Neural crest cell (in vitro differentiated cells): Measurements from ENCODE around the gene CNTN2. TPM values are rescaled to one million over a fixed set of nuclear protein-coding genes. Genes with fewer than 3 reads are reported as not detected.

ENCODE experiments used
- DNase-seq: peaks from one replicate; pipeline ENCODE4 v3.0.0; 2021; ENCODE audit warnings: low read depth, mixed read lengths, low spot score
- H3K27ac Mint-ChIP-seq: one replicate; pipeline ENCODE4 v1.8.0; 2021; ENCODE audit warnings: mild to moderate bottlenecking, mixed read lengths; ENCODE audit not compliant: unreplicated experiment
- H3K27me3 Mint-ChIP-seq: 2 replicates; pipeline ENCODE4 v1.8.0; 2021; ENCODE audit warnings: low read depth, mild to moderate bottlenecking, mixed read lengths
- H3K36me3 Mint-ChIP-seq: 2 replicates; pipeline ENCODE4 v1.8.0; 2021; ENCODE audit warnings: low read depth, mild to moderate bottlenecking, mixed read lengths
- H3K4me1 Mint-ChIP-seq: 2 replicates; pipeline ENCODE4 v1.8.0; 2021; ENCODE audit warnings: mixed read lengths
- H3K4me3 Mint-ChIP-seq: one replicate; pipeline ENCODE4 v1.8.0; 2021; ENCODE audit warnings: mild to moderate bottlenecking, mixed read lengths
- H3K9me3 Mint-ChIP-seq: 2 replicates; pipeline ENCODE4 v1.8.0; 2021; ENCODE audit warnings: mixed read lengths
- total RNA-seq: library from RNA; stranded (reverse); gene quantifications from 2 replicates; pipeline ENCODE4 v1.2.1, GENCODE V29; 2021
- TF ChIP-seq, protein P1 (sequence below): fragments of 200-600 bp; sonication (generic); conservative IDR thresholded peaks from 2 replicates; pipeline ENCODE4 v1.5.0; 2021; ENCODE audit warnings: antibody characterized with exemption, mild to moderate bottlenecking

Gene CNTN2
- total RNA-seq, 1 donor from 2014 or later: 26.3 TPM

DNA sequence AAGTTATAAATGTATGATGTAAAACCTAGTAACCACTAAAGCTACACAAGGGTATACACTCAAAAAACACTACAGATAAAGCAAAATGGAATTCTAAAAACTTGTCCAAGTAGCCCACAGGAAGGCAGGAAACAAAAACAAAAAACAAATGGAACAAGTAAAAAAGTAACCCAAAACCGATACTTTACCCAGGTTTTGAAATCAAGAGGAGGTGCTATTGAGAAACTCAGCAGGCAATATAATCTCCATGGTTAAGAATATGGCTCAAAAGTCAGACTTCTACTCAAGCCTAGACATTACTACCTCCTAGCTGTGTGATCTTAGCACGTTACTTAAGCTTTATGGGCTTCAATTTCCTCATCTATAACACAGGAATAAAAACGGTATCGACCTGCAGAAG, 65.5 kb downstream of the CNTN2 start:
- Mint-ChIP-seq H3K27me3 (no peaks in the 10 kb centered on the region), H3K4me1 (no peaks in the 10 kb centered on the region), H3K36me3 (peaks cover 20% of the 10 kb centered on the region), H3K9me3 (no peaks in the 10 kb centered on the region), H3K4me3 (no peak overlapping the region), H3K27ac (no peak overlapping the region)
- TF ChIP-seq, protein P1, sequence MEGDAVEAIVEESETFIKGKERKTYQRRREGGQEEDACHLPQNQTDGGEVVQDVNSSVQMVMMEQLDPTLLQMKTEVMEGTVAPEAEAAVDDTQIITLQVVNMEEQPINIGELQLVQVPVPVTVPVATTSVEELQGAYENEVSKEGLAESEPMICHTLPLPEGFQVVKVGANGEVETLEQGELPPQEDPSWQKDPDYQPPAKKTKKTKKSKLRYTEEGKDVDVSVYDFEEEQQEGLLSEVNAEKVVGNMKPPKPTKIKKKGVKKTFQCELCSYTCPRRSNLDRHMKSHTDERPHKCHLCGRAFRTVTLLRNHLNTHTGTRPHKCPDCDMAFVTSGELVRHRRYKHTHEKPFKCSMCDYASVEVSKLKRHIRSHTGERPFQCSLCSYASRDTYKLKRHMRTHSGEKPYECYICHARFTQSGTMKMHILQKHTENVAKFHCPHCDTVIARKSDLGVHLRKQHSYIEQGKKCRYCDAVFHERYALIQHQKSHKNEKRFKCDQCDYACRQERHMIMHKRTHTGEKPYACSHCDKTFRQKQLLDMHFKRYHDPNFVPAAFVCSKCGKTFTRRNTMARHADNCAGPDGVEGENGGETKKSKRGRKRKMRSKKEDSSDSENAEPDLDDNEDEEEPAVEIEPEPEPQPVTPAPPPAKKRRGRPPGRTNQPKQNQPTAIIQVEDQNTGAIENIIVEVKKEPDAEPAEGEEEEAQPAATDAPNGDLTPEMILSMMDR: no peak
- DNase-seq: no peak

DNA sequence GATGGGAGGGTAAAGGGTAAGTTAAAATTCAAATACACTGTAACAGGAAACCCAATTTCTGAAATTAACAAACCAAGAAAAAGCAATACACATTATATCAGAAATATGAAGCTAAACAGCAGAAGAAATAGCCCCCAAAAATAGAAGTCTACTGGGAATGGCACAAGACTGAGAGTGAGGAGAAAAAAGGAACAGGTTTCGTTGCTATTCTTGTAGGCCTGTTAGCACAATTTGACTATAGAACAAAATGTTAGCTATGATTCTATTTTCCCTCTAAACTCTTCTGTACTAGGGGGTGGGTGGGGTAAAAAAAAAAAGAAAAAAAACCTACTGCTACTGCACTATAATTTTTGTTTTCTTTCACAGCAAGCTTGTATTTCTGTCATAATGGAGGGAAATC, 66.3 kb downstream of the CNTN2 start:
- no peak for DNase-seq
- Mint-ChIP-seq H3K27ac (no peak overlapping the region), H3K27me3 (no peaks in the 10 kb centered on the region), H3K4me1 (no peaks in the 10 kb centered on the region), H3K9me3 (no peaks in the 10 kb centered on the region), H3K4me3 (no peak overlapping the region), H3K36me3 (peaks cover 15% of the 10 kb centered on the region)
- TF ChIP-seq, protein P1: no peak

DNA sequence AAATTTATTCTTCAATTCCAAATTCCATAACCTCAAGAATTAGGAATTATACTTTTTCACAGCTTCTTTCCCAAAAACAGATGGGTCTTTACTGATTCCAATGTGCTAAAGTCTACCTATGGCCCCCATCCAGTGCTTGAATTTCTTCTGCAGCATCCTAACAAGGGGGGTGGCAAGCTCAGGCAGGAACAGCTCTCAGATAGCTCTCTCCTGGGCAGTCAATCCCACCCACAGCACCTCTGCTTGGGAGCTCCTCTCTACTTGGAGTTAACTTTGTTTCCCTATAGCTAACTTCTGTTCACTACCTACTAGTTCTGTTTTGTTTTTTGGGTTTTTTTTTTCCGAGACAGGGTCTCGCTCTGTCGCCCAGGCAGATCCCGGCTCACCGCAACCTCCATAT, 66.7 kb downstream of the CNTN2 start:
- Mint-ChIP-seq H3K27me3 (no peaks in the 10 kb centered on the region), H3K36me3 (peaks cover 15% of the 10 kb centered on the region)

DNA sequence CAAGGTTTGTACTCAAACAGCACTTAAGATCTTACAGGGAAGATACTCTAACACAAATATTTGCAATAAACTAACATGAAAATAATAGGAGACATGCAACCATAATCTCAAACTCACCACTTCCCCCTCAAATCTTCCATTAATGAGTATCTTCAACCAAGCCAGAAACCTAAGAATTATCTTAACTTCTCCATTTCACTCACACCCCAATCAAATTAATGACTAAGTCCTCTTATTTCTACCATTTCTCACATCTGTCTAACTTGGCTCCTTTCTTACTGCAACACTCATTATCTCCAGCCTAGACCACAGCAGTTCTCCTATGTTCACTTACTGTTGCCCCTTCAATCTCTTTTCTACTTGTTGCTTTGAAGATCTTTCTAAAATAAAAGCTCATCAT, 68.3 kb downstream of the CNTN2 start:
- Mint-ChIP-seq H3K9me3 (no peaks in the 10 kb centered on the region), H3K27me3 (no peaks in the 10 kb centered on the region), H3K27ac (no peak overlapping the region), H3K36me3 (peaks cover 10% of the 10 kb centered on the region), H3K4me1 (no peaks in the 10 kb centered on the region), H3K4me3 (no peak overlapping the region)
- TF ChIP-seq, protein P1: no peak
- DNase-seq: no peak

More for the DNA sequence above, 66.7 kb downstream of the CNTN2 start:
- Mint-ChIP-seq H3K4me3 (no peak overlapping the region), H3K9me3 (no peaks in the 10 kb centered on the region), H3K4me1 (no peaks in the 10 kb centered on the region), H3K27ac (no peak overlapping the region)
- DNase-seq: no peak
- TF ChIP-seq, protein P1: no peak

DNA sequence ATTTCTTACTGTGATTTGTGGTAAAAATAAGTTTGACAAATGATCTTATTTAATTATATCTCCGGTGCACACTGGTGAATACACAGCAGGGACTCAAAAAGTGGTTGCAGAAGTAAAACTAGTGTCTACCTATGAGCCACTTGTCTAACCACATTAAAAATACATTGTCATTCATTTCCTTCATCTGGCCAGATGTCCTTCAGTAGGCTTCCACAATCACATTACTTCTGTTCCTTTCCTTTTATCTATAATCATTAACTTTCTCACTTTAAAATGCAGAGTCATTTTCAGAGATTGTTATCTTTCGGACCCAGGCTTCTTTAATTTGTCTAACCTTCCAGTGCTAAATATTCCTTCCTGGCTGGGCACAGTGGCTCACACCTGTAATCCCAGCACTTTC, 75.7 kb downstream of the CNTN2 start:
- Mint-ChIP-seq H3K27me3 (no peaks in the 10 kb centered on the region), H3K4me1 (peaks cover 31% of the 10 kb centered on the region), H3K27ac (no peak overlapping the region), H3K4me3 (peak overlapping the region; percentile 33), H3K9me3 (no peaks in the 10 kb centered on the region), H3K36me3 (no peaks in the 10 kb centered on the region)
- no peak for DNase-seq
- TF ChIP-seq, protein P1: no peak
